Neural progenitor cell (in vitro differentiated cells): ENCODE measurements around the gene TCF4. TPM values are rescaled to one million over a fixed set of nuclear protein-coding genes. Genes with fewer than 3 reads are reported as not detected.

ENCODE experiments used
- DNase-seq: peaks from one replicate; pipeline ENCODE4 v3.0.0-alpha.2; 2016; ENCODE audit warnings: low spot score
- H2AFZ ChIP-seq: fragments of 200-600 bp; sonication (generic); replicated peaks from 2 replicates; pipeline ENCODE4 v1.6.1; 2016; ENCODE audit warnings: antibody characterized with exemption
- H3F3A ChIP-seq: fragments of 200-600 bp; sonication (generic); 2 replicates; pipeline ENCODE4 v1.6.1; 2016; ENCODE audit warnings: antibody characterized with exemption, low read depth
- H3K27ac ChIP-seq: fragments of 200-600 bp; sonication (generic); 2 replicates; pipeline ENCODE4 v1.5.1; 2016; ENCODE audit warnings: mild to moderate bottlenecking
- H3K27me3 ChIP-seq: fragments of 200-600 bp; sonication (generic); 2 replicates; pipeline ENCODE4 v1.6.1; 2016; ENCODE audit warnings: mild to moderate bottlenecking, moderate library complexity
- H3K36me3 ChIP-seq: fragments of 200-600 bp; sonication (generic); 2 replicates; pipeline ENCODE4 v1.5.1; 2016
- H3K4me1 ChIP-seq: fragments of 200-600 bp; sonication (generic); 2 replicates; pipeline ENCODE4 v1.6.1; 2016; ENCODE audit warnings: mixed run types
- H3K4me2 ChIP-seq: fragments of 200-600 bp; sonication (generic); 2 replicates; pipeline ENCODE4 v1.6.1; 2016
- H3K4me3 ChIP-seq: fragments of 200-600 bp; sonication (generic); 2 replicates; pipeline ENCODE4 v1.5.1; 2016
- H3K79me2 ChIP-seq: fragments of 200-600 bp; sonication (generic); 2 replicates; pipeline ENCODE4 v1.6.1; 2016; ENCODE audit warnings: low read depth
- H3K9ac ChIP-seq: fragments of 200-600 bp; sonication (generic); 2 replicates; pipeline ENCODE4 v1.6.1; 2016
- H3K9me3 ChIP-seq: fragments of 200-600 bp; sonication (generic); 2 replicates; pipeline ENCODE4 v1.5.1; 2016; ENCODE audit warnings: low read depth
- H4K20me1 ChIP-seq: fragments of 200-600 bp; sonication (generic); 2 replicates; pipeline ENCODE4 v1.6.1; 2016; ENCODE audit warnings: low read depth
- H3K27ac Mint-ChIP-seq: 3 replicates; pipeline ENCODE4 v1.8.0; 2021; ENCODE audit warnings: mixed read lengths
- H3K27me3 Mint-ChIP-seq: 2 replicates; pipeline ENCODE4 v1.8.0; 2022; ENCODE audit warnings: low read depth, mild to moderate bottlenecking, inconsistent platforms, moderate library complexity, mixed read lengths; ENCODE audit not compliant: insufficient read depth
- H3K36me3 Mint-ChIP-seq: 3 replicates; pipeline ENCODE4 v1.8.0; 2021; ENCODE audit warnings: mixed read lengths
- H3K4me1 Mint-ChIP-seq: 3 replicates; pipeline ENCODE4 v1.8.0; 2021; ENCODE audit warnings: mixed read lengths
- H3K4me3 Mint-ChIP-seq: 3 replicates; pipeline ENCODE4 v1.8.0; 2021; ENCODE audit warnings: mild to moderate bottlenecking, moderate library complexity, mixed read lengths
- H3K9me3 Mint-ChIP-seq: 3 replicates; pipeline ENCODE4 v1.8.0; 2020; ENCODE audit warnings: mixed read lengths
- EZH2 ChIP-seq: fragments of 200-600 bp; sonication (generic); IDR thresholded peaks from 2 replicates; pipeline ENCODE4 v1.6.1; 2017; ENCODE audit warnings: antibody characterized with exemption, mild to moderate bottlenecking, moderate library complexity
- EZH2phosphoT487 ChIP-seq: fragments of 200-600 bp; sonication (generic); IDR thresholded peaks from 2 replicates; pipeline ENCODE4 v1.6.1; 2017; ENCODE audit warnings: antibody characterized with exemption
- total RNA-seq: library from RNA; depleted of rRNA; stranded (reverse); fragments of >200 nt; gene quantifications from 2 replicates; pipeline ENCODE4 v1.2.3, GENCODE V29; 2015; ENCODE audit warnings: low replicate concordance
- TF ChIP-seq, protein P1 (sequence below): fragments of 200-600 bp; sonication (generic); IDR thresholded peaks from 2 replicates; pipeline ENCODE4 v1.5.1; 2017; ENCODE audit warnings: antibody characterized with exemption, mild to moderate bottlenecking

TCF4 gene
- total RNA-seq, 1 donor from 2014 or later, result 161 TPM

DNA sequence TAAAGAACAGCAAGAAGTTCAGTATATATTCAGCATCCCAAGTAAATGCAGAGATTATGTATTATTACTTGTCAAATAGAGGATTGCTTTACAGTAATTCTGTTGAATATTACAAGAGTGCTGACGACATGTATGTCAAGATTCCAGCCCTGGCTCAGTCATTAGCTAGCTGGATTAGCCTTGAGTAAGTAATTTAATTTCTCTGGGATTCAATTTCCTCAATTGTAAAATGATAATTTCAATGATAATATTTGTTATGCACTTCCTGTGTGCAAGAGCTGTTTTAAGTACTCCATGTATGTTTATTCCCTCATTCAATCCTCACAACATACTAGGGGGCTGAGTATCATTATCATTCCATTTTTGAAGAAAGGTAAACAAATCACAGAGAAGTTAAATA lies 44.0 kb downstream of the TCF4 start:
- Histone ChIP-seq H3K27me3 (no peaks in the 10 kb centered on the region), H2AFZ (no peak overlapping the region), H3K4me2 (no peak overlapping the region), H3K9ac (no peak overlapping the region), H3K4me3 (no peak overlapping the region), H4K20me1 (peaks cover 81% of the 10 kb centered on the region), H3K9me3 (no peaks in the 10 kb centered on the region), H3K79me2 (peaks cover 100% of the 10 kb centered on the region), H3F3A (no peaks in the 10 kb centered on the region), H3K4me1 (peaks cover 22% of the 10 kb centered on the region), H3K36me3 (no peaks in the 10 kb centered on the region), H3K27ac (no peak overlapping the region)
- peaks cover 2% of the 10 kb centered on the region for H3K27me3 Mint-ChIP-seq
- no peak for DNase-seq
- no peak for TF ChIP-seq EZH2
- no peak for TF ChIP-seq EZH2phosphoT487
- TF ChIP-seq, protein P1, sequence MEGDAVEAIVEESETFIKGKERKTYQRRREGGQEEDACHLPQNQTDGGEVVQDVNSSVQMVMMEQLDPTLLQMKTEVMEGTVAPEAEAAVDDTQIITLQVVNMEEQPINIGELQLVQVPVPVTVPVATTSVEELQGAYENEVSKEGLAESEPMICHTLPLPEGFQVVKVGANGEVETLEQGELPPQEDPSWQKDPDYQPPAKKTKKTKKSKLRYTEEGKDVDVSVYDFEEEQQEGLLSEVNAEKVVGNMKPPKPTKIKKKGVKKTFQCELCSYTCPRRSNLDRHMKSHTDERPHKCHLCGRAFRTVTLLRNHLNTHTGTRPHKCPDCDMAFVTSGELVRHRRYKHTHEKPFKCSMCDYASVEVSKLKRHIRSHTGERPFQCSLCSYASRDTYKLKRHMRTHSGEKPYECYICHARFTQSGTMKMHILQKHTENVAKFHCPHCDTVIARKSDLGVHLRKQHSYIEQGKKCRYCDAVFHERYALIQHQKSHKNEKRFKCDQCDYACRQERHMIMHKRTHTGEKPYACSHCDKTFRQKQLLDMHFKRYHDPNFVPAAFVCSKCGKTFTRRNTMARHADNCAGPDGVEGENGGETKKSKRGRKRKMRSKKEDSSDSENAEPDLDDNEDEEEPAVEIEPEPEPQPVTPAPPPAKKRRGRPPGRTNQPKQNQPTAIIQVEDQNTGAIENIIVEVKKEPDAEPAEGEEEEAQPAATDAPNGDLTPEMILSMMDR, result no peak
- no peak overlapping the region for H3K27ac Mint-ChIP-seq
- no peak overlapping the region for H3K4me3 Mint-ChIP-seq
- H3K4me1 Mint-ChIP-seq, result peaks cover 21% of the 10 kb centered on the region
- H3K36me3 Mint-ChIP-seq, result peaks cover 19% of the 10 kb centered on the region
- peaks cover 7% of the 10 kb centered on the region for H3K9me3 Mint-ChIP-seq

DNA sequence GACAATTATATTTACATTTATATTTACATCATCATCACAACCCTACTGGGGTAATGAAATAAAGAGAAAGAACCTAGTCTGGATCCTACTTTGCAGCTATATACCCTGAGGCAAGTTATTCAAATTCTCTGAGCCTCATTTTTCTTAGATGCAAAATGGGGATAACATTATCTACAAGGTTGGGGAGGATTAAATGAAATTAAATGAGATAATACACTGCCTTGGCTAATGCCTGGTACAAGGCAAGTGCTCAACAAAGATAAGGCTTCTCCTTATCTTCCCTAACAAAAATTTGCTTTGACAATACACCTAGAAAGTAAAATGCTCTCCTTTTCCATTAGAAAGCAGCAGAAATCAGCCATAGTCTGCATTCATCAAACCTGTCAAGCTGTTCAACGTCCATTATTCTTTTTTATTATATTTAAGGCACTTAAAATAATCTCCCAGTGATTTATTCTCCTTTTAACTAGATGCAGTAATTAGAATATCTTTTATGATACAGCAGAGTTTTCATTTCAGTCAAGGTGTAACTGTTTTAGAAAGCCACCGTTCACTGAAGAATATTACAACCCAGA lies 44.8 kb downstream of the TCF4 start:
- H3K4me3 ChIP-seq, result no peak overlapping the region
- Mint-ChIP-seq H3K27ac (no peak overlapping the region), H3K9me3 (peaks cover 14% of the 10 kb centered on the region), H3K4me1 (peaks cover 19% of the 10 kb centered on the region), H3K36me3 (peaks cover 24% of the 10 kb centered on the region), H3K4me3 (no peak overlapping the region), H3K27me3 (peaks cover 2% of the 10 kb centered on the region)
- TF ChIP-seq EZH2phosphoT487 (no peak), EZH2 (no peak)
- TF ChIP-seq, protein P1, result no peak
- no peak overlapping the region for H2AFZ ChIP-seq
- no peak overlapping the region for H3K9ac ChIP-seq
- H3F3A ChIP-seq, result no peaks in the 10 kb centered on the region
- H3K36me3 ChIP-seq, result no peaks in the 10 kb centered on the region
- peaks cover 100% of the 10 kb centered on the region for H3K79me2 ChIP-seq
- peaks cover 15% of the 10 kb centered on the region for H3K4me1 ChIP-seq
- no peaks in the 10 kb centered on the region for H3K27me3 ChIP-seq
- H3K27ac ChIP-seq, result no peak overlapping the region
- no peak overlapping the region for H3K4me2 ChIP-seq
- peaks cover 80% of the 10 kb centered on the region for H4K20me1 ChIP-seq
- DNase-seq, result no peak
- H3K9me3 ChIP-seq, result no peaks in the 10 kb centered on the region

DNA sequence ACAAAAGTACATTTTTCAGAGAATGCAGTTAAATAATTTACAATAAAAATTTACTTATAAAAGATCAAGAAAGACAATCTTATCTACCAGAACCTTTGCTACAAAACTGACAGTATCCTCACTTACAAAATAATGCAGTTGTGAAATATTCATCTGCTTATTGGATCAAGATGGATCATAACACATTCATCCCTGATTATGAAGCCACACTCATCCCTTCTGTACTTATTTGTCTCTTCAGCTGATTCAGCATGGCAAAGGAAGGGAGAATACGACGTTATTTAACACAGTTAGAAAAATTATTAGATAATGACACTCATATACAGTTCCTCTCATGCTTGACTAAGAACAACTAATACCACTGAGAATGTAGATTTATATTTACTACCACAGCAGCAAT lies 46.4 kb downstream of the TCF4 start:
- Histone ChIP-seq H3K79me2 (peaks cover 100% of the 10 kb centered on the region), H3K4me1 (peaks cover under 1% of the 10 kb centered on the region), H4K20me1 (peaks cover 77% of the 10 kb centered on the region), H2AFZ (no peak overlapping the region), H3K9ac (no peak overlapping the region), H3F3A (no peaks in the 10 kb centered on the region), H3K27me3 (no peaks in the 10 kb centered on the region), H3K4me3 (no peak overlapping the region), H3K9me3 (no peaks in the 10 kb centered on the region), H3K4me2 (no peak overlapping the region), H3K27ac (no peak overlapping the region), H3K36me3 (no peaks in the 10 kb centered on the region)
- no peak for DNase-seq
- peaks cover 2% of the 10 kb centered on the region for H3K27me3 Mint-ChIP-seq
- TF ChIP-seq, protein P1, result no peak
- TF ChIP-seq EZH2phosphoT487, result no peak
- no peak for TF ChIP-seq EZH2
- peaks cover 31% of the 10 kb centered on the region for H3K36me3 Mint-ChIP-seq
- peaks cover 2% of the 10 kb centered on the region for H3K4me1 Mint-ChIP-seq
- no peak overlapping the region for H3K4me3 Mint-ChIP-seq
- no peak overlapping the region for H3K27ac Mint-ChIP-seq
- H3K9me3 Mint-ChIP-seq, result peaks cover 18% of the 10 kb centered on the region
